Stimulated activated CD8-positive, alpha-beta memory T cell treated with anti-CD3 and anti-CD28 coated beads, Interleukin-7, amount 100 ng/mL, for 1 hour (primary cell): ENCODE results near the gene SAPCD1.

ENCODE experiments used
- DNase-seq, 2 donors: peaks; one replicate each; pipeline ENCODE4 v3.0.0-alpha.2; 2020; ENCODE audit warnings: low read depth in 2 of 2

Gene SAPCD1

GRCh38 chr6:31729515-31729978, 32.9 kb upstream of the SAPCD1 start:
- DNase-seq = peak; percentile 52 to 70

GRCh38 chr6:31729979-31730630, 32.4 kb upstream of the SAPCD1 start:
- DNase-seq = peak; percentile 42 to 44

DNA sequence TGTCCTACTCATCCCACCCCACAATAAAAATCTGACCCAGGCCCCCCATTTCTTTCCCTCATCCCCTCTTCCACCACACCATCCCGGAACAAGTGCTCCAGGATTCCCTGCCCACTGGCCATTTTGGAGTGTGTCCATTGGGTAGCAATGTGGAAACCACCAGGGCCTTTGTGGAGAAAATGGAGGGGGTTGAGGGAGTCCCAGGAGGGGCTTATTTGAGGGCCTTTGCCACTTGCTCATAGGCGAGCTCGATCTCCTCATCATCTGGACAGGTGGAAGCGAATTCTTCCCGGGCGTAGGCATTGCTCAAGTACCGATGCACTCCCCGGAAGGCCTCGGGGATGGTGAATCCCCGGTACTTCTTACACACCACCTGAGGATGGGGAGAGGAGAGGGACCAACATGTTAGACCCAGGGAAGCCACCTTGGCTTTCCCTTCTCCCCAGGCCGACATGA, 31.8 kb upstream of the SAPCD1 start:
- no peak for DNase-seq

GRCh38 chr6:31732029-31732428, 30.4 kb upstream of the SAPCD1 start:
- DNase-seq = no peak

DNA sequence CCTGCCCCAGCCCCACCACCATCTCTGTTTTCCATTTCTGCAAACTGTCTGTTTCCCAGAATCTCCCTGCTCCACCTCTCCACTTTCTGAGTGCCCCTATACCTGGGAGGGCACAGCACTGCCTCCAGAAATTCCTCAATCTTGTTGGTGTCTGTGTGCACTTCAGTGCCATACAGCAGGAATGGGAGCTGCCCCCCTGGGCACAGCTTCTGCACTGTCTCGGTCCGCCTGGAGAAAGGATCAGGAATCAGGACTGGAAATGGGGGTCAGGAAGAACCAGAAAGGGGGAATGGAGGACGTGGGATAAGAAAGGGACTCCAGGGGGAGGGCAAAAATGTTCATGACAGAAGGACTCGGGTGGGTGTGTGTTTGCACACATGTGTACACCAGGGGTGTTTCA, 28.7 kb upstream of the SAPCD1 start:
- DNase-seq = no peak

DNA sequence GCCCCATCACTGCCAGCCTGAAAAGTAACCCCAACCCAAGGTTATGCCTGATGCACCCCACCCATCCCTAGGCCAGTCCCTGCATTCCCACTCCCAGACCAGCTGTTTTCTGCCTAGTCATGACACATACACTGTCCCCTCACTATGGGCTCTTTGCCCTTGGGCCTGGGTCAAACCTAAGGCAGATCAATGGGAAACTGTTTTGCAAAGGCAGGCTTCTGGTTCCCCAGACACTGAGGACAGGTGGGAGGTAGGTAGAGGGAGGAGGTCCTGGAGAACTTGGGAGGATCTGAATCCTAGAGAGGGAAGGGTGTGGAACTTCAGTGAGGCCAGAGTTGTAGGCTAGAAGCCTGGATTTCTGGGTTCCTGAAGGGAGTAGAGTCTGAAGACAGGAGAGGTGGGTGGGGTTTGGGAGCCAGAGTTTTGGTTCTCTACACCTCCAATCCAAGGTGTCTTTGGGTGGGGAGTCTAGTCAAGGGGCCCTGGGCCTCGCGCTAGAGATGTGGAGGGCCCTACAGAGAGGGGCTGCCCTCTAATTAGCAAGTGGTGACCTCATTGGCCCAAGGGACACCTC, 28.1 kb upstream of the SAPCD1 start:
- no peak for DNase-seq

DNA sequence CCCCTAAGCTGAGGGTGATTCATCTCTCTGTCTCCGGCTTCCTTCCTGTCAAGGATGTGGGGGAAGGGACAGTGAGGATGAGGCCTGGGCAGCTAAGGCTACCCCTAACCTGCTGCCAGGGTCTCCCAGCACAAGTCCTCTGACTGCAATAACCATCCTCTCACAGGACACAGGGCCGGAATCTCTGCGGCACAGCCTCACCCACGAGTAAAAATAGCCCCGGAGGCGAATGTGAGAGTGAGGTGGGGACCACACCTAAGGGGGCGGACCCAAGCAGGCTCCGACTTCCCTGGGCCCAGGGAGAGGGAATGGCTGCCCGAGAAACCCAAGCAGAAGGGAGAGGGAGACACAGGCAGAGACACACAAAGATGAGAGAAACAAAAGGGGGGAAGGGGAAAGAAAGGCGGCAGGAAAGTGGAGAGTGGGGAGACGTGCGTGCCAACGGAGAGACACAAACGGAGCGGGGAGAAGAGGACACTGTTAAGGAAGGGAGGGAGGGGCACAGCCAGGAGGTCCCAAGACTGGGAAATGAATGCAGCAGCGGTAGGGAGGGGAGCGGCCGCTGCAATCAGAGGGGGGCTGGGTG, 27.5 kb upstream of the SAPCD1 start:
- peak in 1 of 2 donors; percentile 37 for DNase-seq

GRCh38 chr6:31736021-31736767, 26.3 kb upstream of the SAPCD1 start, which contains the start of gene CLIC1:
CLIC1 (minus strand) TSS chr6:31736530; CDS start chr6:31736300, 230 bp downstream.
- peak; percentile 28 to 61 for DNase-seq

DNA sequence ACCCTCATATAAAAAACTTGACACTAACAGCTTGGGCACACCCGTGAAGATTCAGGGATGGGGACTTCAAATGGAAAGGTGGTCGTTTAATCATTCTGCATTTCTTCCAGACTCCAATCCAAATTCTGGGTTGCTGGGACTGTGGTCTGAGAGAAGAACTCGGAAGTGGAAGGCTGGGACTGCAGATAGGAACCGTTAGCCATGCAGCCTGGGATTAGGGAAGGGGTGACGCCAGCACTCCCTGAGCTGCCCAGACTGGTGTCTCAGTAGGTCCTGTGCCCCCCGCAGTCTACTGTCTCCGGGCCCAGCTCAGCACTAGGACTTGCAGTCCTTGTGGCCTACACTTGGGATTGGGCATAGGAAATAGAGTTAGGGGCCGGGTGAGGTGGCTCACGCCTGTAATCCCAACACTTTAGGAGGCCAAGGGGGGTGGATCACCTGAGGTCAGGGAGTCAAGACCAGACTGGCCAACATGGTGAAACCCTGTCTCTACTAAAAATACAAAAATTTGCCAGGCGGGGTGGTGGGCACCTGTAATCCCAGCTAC, 25.6 kb upstream of the SAPCD1 start:
- no peak for DNase-seq

- DNase-seq = no peak
These were observed 25.0 kb upstream of the SAPCD1 start for GRCh38 chr6:31737315-31737990.

DNA sequence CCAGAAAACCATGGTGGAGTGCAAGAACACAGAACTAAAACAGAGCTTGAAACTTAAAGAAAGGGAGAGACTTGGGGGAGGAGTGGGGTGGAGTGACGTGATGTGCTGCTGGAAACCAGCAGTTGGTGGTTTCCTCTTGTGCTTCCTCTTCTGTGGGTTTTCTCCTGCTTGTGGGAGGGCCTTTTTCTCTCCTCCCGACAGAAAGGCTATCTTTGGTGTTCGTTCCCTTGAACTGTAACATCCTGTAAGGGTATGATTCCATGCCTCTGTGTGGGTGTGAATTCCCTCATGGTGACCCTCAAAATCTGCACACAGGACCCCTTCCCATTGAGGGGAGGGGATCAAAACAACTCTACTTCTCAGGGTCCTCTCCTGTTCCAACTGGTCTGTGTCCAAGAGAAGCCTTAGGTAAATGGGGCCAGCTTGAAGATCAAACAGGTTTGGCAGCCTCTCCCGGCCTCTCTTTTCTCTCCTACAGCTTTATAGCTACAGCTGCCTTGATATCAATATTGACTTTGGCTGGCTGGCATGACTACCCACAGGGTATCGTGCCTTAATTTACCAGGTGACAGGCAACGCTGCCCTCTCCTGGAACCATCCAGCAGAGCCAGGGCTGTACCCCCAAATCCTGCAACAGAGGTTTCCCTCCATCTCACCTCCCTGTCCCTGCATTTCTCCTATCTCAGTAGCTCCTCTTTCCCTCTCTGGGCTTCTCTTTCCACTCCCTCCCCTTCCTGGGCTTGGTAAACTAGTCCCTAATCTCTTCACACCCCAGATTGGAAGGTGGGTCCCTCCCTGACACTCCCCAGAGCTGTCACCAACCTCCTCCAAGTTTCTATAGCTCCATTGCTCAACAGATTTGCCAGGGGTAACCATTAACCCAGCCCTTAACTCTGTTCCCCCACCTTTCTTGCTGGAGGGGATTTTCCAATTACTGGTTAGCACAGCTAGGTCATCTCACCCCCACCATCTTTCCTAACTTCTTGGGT, 24.2 kb upstream of the SAPCD1 start:
- peak; percentile 39 to 45 for DNase-seq

- DNase-seq = peak; percentile 89 to 90
These were observed 22.6 kb upstream of the SAPCD1 start, which contains the start of gene MSH5 for GRCh38 chr6:31739639-31740396. MSH5 (plus strand) TSS chr6:31740005; CDS start chr6:31740467, 462 bp downstream.

DNA sequence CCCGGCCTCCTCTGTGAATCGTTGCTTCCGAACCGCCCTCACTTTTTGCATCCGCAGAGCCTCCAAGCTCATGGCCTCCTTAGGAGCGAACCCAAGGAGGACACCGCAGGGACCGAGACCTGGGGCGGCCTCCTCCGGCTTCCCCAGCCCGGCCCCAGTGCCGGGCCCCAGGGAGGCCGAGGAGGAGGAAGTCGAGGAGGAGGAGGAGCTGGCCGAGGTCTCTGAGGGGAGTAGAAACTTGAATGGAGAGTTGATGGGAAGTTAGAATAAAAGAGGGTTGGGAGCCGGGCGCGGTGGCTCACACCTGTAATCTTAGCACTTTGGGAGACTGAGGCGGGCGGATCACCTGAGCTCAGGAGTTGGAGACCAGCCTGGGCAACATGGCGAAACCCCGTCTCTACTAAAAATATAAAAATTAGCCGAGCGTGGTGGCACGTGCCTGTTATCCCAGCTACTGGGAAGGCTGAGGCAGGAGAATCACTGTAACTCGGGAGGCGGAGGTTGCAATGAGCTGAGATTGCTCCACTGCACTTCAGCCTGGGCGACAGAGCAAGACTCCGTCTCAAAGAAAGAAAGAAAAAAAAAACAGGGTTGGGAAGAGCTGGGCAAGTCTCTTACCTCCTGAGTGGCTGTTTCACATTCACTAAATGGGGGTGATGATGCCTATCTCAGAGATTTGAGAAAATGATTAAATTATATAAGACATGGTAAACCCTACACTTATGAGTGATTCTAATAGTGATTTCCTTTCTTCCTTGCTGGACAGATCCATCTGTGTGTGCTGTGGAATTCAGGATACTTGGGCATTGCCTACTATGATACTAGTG, 21.8 kb upstream of the SAPCD1 start:
- DNase-seq = no peak

DNA sequence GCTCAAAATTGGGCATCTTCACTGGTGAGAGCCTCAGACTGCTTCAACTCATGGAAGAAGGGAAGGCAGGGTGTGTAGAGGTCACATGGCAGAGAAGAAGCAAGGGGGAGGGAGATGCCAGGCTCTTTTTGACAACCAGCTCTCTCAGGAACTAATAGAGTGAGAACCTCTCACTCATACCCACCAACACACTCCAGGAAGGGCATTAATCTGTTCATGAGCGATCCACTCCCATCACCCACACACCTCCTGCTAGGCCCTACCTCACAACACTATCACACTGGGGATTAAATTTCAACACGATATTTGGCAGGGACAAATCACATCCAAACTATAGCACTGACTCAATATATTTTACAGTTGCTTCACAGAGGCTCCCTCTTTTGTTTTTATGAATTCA, 20.6 kb upstream of the SAPCD1 start:
- no peak for DNase-seq

GRCh38 chr6:31742894-31743293, 19.6 kb upstream of the SAPCD1 start:
- DNase-seq = no peak

DNA sequence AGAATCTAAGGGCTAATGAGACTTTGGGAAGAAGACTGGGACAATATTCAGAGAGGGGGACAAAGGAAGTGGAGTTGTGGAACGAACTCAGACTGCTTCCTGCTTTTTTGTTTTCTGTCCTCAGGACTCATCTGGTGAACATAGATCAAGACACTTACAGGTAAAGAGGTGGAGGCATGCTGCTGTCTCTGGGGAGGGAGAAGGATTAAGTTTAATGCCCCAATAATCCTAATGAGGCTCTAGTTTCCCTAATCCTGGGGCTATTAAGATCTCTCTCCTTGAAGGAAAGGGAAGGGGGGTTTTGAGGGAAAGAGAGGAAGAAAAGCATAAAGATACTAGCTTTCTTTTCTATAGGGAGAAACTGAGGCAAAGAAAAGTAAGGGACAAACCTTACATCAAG, 18.0 kb upstream of the SAPCD1 start:
- DNase-seq = no peak

DNA sequence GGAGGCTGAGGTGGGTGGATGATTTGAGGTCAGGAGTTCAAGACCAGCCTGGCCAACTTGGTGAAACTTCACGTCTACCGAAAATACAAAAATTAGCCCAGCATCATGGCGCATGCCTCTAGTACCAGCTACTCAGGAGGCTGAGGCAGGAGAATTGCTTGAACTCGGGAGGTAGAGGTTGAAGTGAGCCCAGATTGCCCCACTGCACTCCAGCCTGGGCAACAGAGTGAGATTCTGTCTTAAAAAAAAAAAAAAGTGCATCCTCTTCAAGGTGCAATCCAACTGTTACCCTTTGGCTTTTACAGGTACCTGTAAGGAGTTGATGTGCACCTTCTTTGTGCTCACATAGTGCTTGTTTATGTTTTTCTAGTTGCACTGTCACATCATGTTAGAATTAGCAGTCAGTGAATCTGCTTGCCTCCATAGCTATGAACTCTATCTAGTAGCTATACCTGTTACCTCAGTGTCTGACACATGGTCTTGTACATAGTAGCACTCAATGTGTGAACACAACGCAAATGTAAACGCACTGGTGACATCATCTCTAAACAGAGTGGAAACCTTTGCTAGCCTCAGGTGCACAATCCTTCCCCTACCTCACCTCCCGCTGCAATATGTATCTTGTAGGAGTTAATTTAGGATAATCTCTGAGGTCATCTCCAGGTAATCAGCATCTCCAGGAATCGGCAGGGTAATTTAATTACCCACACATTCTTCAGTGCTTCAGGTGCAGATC, 13.0 kb upstream of the SAPCD1 start:
- no peak for DNase-seq
